ENCODE data around the gene ERVFRD-1. TPM values are rescaled to one million over a fixed set of nuclear protein-coding genes. Genes with fewer than 3 reads are reported as not detected.

The ERVFRD-1 gene
- polyA plus RNA-seq, 1 experiment: not detected

GRCh38 chr6:11066505-11067347 is 44.8 kb downstream of the ERVFRD-1 start:
- POLR2A ChIA-PET: no interaction called here
- no peak overlapping the region for H3K4me3 ChIP-seq (ENCODE audit: low read depth, low read length)
- peaks cover 9% of the 10 kb centered on the region for H3K27me3 ChIP-seq (ENCODE audit: control insufficient read depth, insufficient read depth, low read length)
- TF ChIP-seq CTCF (IDR thresholded peaks at IDR 0.05; ENCODE audit: low read depth, low read length): no peak
- DNase-seq (ENCODE audit: low read depth, low spot score): no peak
- H3K9me3 ChIP-seq (ENCODE audit: control insufficient read depth, insufficient read depth, low read length): no peaks in the 10 kb centered on the region
- CTCF ChIA-PET: interaction anchor here (0.8 to 7.3 kb wide), 9 partner anchors 11 to 588 kb away, joined by 3 to 67 read pairs (median 4); partner anchors contain the start of genes ELOVL2 and SYCP2L
- no peak overlapping the region for H3K27ac ChIP-seq (ENCODE audit: low read depth, low read length)

- no peak for DNase-seq (ENCODE audit: low read depth, low spot score)
- Histone ChIP-seq H3K9me3 (ENCODE audit: control insufficient read depth, insufficient read depth, low read length) (no peaks in the 10 kb centered on the region), H3K27me3 (ENCODE audit: control insufficient read depth, insufficient read depth, low read length) (peaks cover 9% of the 10 kb centered on the region), H3K27ac (ENCODE audit: low read depth, low read length) (no peak overlapping the region), H3K4me3 (ENCODE audit: low read depth, low read length) (no peak overlapping the region)
- CTCF ChIA-PET: interaction anchor here (0.8 to 7.3 kb wide), 7 partner anchors 10 to 430 kb away, joined by 3 to 67 read pairs (median 7); partner anchors contain the start of genes ELOVL2 and SYCP2L
- POLR2A ChIA-PET: no interaction called here
- TF ChIP-seq CTCF (IDR thresholded peaks at IDR 0.05; ENCODE audit: low read depth, low read length): no peak
These were observed 45.9 kb downstream of the ERVFRD-1 start for GRCh38 chr6:11065436-11066202.

- POLR2A ChIA-PET: no interaction called here
- CTCF ChIA-PET: interaction anchor here (1.0 to 7.3 kb wide), 4 partner anchors 110 to 431 kb away, joined by 3 to 67 read pairs (median 18); no protein-coding TSS in a partner anchor
- Histone ChIP-seq H3K27ac (ENCODE audit: low read depth, low read length) (no peak overlapping the region), H3K9me3 (ENCODE audit: control insufficient read depth, insufficient read depth, low read length) (no peaks in the 10 kb centered on the region), H3K27me3 (ENCODE audit: control insufficient read depth, insufficient read depth, low read length) (peaks cover 9% of the 10 kb centered on the region), H3K4me3 (ENCODE audit: low read depth, low read length) (no peak overlapping the region)
- no peak for DNase-seq (ENCODE audit: low read depth, low spot score)
- no peak for TF ChIP-seq CTCF (IDR thresholded peaks at IDR 0.05; ENCODE audit: low read depth, low read length)
These were observed 46.7 kb downstream of the ERVFRD-1 start for GRCh38 chr6:11064836-11065235.

GRCh38 chr6:11062715-11063114 is 48.8 kb downstream of the ERVFRD-1 start:
- DNase-seq (ENCODE audit: low read depth, low spot score): no peak
- Histone ChIP-seq H3K27ac (ENCODE audit: low read depth, low read length) (no peak overlapping the region), H3K4me3 (ENCODE audit: low read depth, low read length) (no peak overlapping the region), H3K9me3 (ENCODE audit: control insufficient read depth, insufficient read depth, low read length) (no peaks in the 10 kb centered on the region), H3K27me3 (ENCODE audit: control insufficient read depth, insufficient read depth, low read length) (peaks cover 8% of the 10 kb centered on the region)
- no peak for TF ChIP-seq CTCF (IDR thresholded peaks at IDR 0.05; ENCODE audit: low read depth, low read length)
- CTCF ChIA-PET: interaction anchor here (1.6 to 7.3 kb wide), 3 partner anchors 108 to 433 kb away, joined by 6 to 67 read pairs (median 8); no protein-coding TSS in a partner anchor
- POLR2A ChIA-PET: no interaction called here
